Measurements from ENCODE around the gene SLC22A6.

Gene SLC22A6, protein sequence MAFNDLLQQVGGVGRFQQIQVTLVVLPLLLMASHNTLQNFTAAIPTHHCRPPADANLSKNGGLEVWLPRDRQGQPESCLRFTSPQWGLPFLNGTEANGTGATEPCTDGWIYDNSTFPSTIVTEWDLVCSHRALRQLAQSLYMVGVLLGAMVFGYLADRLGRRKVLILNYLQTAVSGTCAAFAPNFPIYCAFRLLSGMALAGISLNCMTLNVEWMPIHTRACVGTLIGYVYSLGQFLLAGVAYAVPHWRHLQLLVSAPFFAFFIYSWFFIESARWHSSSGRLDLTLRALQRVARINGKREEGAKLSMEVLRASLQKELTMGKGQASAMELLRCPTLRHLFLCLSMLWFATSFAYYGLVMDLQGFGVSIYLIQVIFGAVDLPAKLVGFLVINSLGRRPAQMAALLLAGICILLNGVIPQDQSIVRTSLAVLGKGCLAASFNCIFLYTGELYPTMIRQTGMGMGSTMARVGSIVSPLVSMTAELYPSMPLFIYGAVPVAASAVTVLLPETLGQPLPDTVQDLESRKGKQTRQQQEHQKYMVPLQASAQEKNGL

DNA sequence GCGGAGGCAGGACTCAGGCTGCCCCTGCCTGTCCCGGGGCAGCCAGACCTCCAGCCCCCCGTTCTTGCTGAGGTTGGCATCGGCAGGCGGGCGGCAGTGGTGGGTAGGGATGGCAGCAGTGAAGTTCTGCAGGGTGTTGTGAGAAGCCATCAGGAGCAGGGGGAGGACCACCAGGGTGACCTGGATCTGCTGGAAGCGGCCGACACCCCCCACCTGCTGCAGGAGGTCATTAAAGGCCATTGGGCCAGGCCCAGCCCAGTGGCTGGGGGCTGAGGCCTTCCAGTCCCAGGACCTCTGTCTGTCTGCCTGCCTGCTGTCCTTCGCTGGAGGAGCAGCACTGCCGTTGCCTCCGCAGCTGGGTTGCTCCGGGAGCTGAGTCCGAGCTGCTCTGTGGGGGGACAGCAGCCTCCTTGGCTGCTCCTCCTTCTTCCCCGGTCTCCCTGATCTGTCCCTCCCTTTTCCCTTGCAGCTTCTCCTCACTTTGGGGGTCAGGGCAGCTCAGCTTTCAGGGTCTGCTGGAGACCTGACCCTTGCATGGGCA, at the start of gene SLC22A6:
TSS of gene SLC22A6 (minus strand) at position 517 of the 541 bp plus-strand sequence. CDS start at position 240, 277 bp downstream.
- no peak for DNase-seq (ENCODE audit: low read depth, low spot score)
- Histone ChIP-seq H3K36me3 (ENCODE audit: insufficient read depth, insufficient read length, low read length) (no peaks in the 10 kb centered on the region), H3K9me3 (ENCODE audit: insufficient read depth, low read length) (no peaks in the 10 kb centered on the region), H3K9ac (ENCODE audit: insufficient read length, low read depth) (no peak within 1 kb of the TSS), H3K27me3 (ENCODE audit: insufficient read depth, insufficient read length) (no peaks in the 10 kb centered on the region), H3K4me1 (ENCODE audit: insufficient read depth, insufficient read length) (no peaks in the 10 kb centered on the region), H3K4me3 (ENCODE audit: insufficient read length, low read depth) (no peak within 1 kb of the TSS)
- TF ChIP-seq ZNF274 (IDR thresholded peaks at IDR 0.05; ENCODE audit: low read depth, low read length), result no peak

DNA sequence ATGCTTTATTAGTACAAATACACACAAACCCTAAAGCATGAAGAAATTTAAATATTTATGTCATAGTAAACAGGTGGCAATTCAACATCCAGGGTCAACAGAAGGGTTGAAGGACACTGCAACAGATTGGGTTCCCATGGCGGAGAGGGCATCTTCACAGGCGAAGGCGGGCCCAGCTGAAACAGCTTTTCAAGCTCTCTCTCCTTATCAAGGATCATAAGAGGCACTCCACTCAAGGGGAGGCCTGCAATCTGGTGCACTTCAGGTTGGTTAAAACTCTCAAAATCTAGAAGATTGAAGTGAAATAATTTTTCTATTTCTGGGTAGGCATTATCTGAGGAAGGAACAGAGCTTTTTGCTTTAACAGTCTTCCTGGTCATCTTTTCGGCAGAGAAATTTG, 47.7 kb upstream of the SLC22A6 start:
- DNase-seq (ENCODE audit: low read depth, low spot score), result no peak
- TF ChIP-seq ZNF274 (IDR thresholded peaks at IDR 0.05; ENCODE audit: low read depth, low read length) (no peak), SUZ12 (IDR thresholded peaks at IDR 0.05; ENCODE audit: extremely low read depth, insufficient read depth, insufficient read length) (no peak), YY1 (IDR thresholded peaks at IDR 0.05; ENCODE audit: insufficient read depth, insufficient read length) (no peak)
- Histone ChIP-seq H3K9me3 (ENCODE audit: insufficient read depth, low read length) (no peaks in the 10 kb centered on the region), H3K27me3 (ENCODE audit: insufficient read depth, insufficient read length) (no peaks in the 10 kb centered on the region), H3K9ac (ENCODE audit: insufficient read length, low read depth) (no peak overlapping the region), H3K4me3 (ENCODE audit: insufficient read length, low read depth) (no peak overlapping the region), H3K36me3 (ENCODE audit: insufficient read depth, insufficient read length, low read length) (no peaks in the 10 kb centered on the region), H3K4me1 (ENCODE audit: insufficient read depth, insufficient read length) (no peaks in the 10 kb centered on the region)

GRCh38 chr11:63023841-63024648, 39.3 kb upstream of the SLC22A6 start:
- no peaks in the 10 kb centered on the region for H3K9me3 ChIP-seq (ENCODE audit: insufficient read depth, low read length)
- peaks cover 6% of the 10 kb centered on the region for H3K27me3 ChIP-seq (ENCODE audit: insufficient read depth, insufficient read length)
- no peaks in the 10 kb centered on the region for H3K36me3 ChIP-seq (ENCODE audit: insufficient read depth, insufficient read length, low read length)
- peak; percentile 68 for DNase-seq (ENCODE audit: low read depth, low spot score)
- H3K4me3 ChIP-seq (ENCODE audit: insufficient read length, low read depth), result no peak overlapping the region
- H3K9ac ChIP-seq (ENCODE audit: insufficient read length, low read depth), result peak overlapping the region; percentile 37
- no peak for TF ChIP-seq YY1 (IDR thresholded peaks at IDR 0.05; ENCODE audit: insufficient read depth, insufficient read length)
- no peak for TF ChIP-seq SUZ12 (IDR thresholded peaks at IDR 0.05; ENCODE audit: extremely low read depth, insufficient read depth, insufficient read length)
- TF ChIP-seq ZNF274 (IDR thresholded peaks at IDR 0.05; ENCODE audit: low read depth, low read length), result no peak
- peaks cover 7% of the 10 kb centered on the region for H3K4me1 ChIP-seq (ENCODE audit: insufficient read depth, insufficient read length)

GRCh38 chr11:63023222-63023814, 38.6 kb upstream of the SLC22A6 start:
- TF ChIP-seq SUZ12 (IDR thresholded peaks at IDR 0.05; ENCODE audit: extremely low read depth, insufficient read depth, insufficient read length), result no peak
- H3K36me3 ChIP-seq (ENCODE audit: insufficient read depth, insufficient read length, low read length), result no peaks in the 10 kb centered on the region
- H3K27me3 ChIP-seq (ENCODE audit: insufficient read depth, insufficient read length), result peaks cover 6% of the 10 kb centered on the region
- no peak overlapping the region for H3K9ac ChIP-seq (ENCODE audit: insufficient read length, low read depth)
- DNase-seq (ENCODE audit: low read depth, low spot score), result no peak
- no peaks in the 10 kb centered on the region for H3K9me3 ChIP-seq (ENCODE audit: insufficient read depth, low read length)
- H3K4me3 ChIP-seq (ENCODE audit: insufficient read length, low read depth), result no peak overlapping the region
- H3K4me1 ChIP-seq (ENCODE audit: insufficient read depth, insufficient read length), result peaks cover 7% of the 10 kb centered on the region

GRCh38 chr11:63022441-63022840, 37.7 kb upstream of the SLC22A6 start:
- Histone ChIP-seq H3K9me3 (ENCODE audit: insufficient read depth, low read length) (no peaks in the 10 kb centered on the region), H3K27me3 (ENCODE audit: insufficient read depth, insufficient read length) (peaks cover 6% of the 10 kb centered on the region), H3K4me1 (ENCODE audit: insufficient read depth, insufficient read length) (peaks cover 10% of the 10 kb centered on the region), H3K36me3 (ENCODE audit: insufficient read depth, insufficient read length, low read length) (no peaks in the 10 kb centered on the region), H3K4me3 (ENCODE audit: insufficient read length, low read depth) (no peak overlapping the region), H3K9ac (ENCODE audit: insufficient read length, low read depth) (no peak overlapping the region)
- TF ChIP-seq ZNF274 (IDR thresholded peaks at IDR 0.05; ENCODE audit: low read depth, low read length) (no peak), YY1 (IDR thresholded peaks at IDR 0.05; ENCODE audit: insufficient read depth, insufficient read length) (no peak), SUZ12 (IDR thresholded peaks at IDR 0.05; ENCODE audit: extremely low read depth, insufficient read depth, insufficient read length) (no peak)
- no peak for DNase-seq (ENCODE audit: low read depth, low spot score)

DNA sequence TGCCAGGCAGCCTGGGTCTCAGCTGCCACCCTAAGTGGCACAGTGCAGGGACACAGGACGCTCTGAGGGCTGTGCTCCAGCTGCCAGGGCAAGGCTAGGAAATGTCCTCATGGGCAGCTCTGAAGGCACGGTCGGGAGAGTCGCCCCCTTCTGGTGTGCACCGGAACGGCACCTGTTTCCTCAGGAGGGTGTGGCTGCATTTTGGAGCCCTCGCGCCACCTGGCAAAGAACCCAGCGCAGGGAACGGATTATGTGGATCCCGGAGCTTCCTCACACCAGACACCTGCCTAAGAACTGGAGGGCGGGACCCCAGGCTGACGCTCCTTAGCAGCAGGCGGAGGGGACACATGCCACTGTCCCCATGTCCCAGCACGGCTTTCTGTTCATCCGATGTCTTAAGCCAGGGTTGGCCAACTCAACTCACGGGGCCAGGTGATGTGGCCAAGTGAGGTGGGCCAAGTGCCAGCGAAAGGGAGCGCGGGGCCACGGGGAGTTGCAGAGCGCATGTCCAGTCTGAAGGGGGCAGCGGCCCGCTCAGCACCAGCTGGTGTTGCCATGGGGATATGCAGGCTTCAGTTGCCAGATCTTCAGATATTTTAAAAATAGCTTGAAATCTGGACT, 36.0 kb upstream of the SLC22A6 start:
- H3K9me3 ChIP-seq (ENCODE audit: insufficient read depth, low read length), result no peaks in the 10 kb centered on the region
- H3K4me3 ChIP-seq (ENCODE audit: insufficient read length, low read depth), result no peak overlapping the region
- DNase-seq (ENCODE audit: low read depth, low spot score), result no peak
- H3K36me3 ChIP-seq (ENCODE audit: insufficient read depth, insufficient read length, low read length), result no peaks in the 10 kb centered on the region
- peaks cover 6% of the 10 kb centered on the region for H3K27me3 ChIP-seq (ENCODE audit: insufficient read depth, insufficient read length)
- no peak overlapping the region for H3K9ac ChIP-seq (ENCODE audit: insufficient read length, low read depth)
- TF ChIP-seq ZNF274 (IDR thresholded peaks at IDR 0.05; ENCODE audit: low read depth, low read length) (no peak), SUZ12 (IDR thresholded peaks at IDR 0.05; ENCODE audit: extremely low read depth, insufficient read depth, insufficient read length) (no peak), YY1 (IDR thresholded peaks at IDR 0.05; ENCODE audit: insufficient read depth, insufficient read length) (no peak)
- H3K4me1 ChIP-seq (ENCODE audit: insufficient read depth, insufficient read length), result peaks cover 14% of the 10 kb centered on the region

Measured in NT2/D1 (cell line).